Measurements from ENCODE around the gene LIX1.

Gene LIX1

DNA sequence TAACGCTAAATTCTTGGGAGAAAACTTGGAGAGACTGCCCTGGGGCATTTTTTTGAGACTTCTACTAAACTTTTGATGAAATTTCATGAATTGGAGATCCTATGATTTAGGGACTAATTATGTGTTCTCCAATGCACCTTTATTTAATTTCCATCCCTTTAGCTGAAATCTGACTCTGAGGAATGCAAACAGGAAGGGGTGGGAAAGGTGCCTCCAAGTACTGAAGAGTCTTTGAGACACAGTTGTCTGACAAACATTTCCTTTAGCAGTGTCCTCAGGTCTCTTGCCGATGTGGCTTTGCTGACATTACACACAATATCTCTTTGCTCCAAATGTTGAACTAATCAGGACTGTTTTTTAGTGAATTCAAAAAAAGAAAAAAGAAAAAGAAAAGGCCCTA is 76.9 kb downstream of the LIX1 start:
- no peaks in the 10 kb centered on the region for H3K79me2 ChIP-seq
- H3K4me1 ChIP-seq: no peaks in the 10 kb centered on the region
- H3K36me3 ChIP-seq (ENCODE audit: control insufficient read depth, insufficient read depth, low read length): no peaks in the 10 kb centered on the region
- H3K4me3 ChIP-seq (ENCODE audit: low read depth, low read length): no peak overlapping the region
- H3K9me3 ChIP-seq (ENCODE audit: control insufficient read depth, low read length): no peaks in the 10 kb centered on the region
- TF ChIP-seq, protein P1, sequence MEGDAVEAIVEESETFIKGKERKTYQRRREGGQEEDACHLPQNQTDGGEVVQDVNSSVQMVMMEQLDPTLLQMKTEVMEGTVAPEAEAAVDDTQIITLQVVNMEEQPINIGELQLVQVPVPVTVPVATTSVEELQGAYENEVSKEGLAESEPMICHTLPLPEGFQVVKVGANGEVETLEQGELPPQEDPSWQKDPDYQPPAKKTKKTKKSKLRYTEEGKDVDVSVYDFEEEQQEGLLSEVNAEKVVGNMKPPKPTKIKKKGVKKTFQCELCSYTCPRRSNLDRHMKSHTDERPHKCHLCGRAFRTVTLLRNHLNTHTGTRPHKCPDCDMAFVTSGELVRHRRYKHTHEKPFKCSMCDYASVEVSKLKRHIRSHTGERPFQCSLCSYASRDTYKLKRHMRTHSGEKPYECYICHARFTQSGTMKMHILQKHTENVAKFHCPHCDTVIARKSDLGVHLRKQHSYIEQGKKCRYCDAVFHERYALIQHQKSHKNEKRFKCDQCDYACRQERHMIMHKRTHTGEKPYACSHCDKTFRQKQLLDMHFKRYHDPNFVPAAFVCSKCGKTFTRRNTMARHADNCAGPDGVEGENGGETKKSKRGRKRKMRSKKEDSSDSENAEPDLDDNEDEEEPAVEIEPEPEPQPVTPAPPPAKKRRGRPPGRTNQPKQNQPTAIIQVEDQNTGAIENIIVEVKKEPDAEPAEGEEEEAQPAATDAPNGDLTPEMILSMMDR (IDR thresholded peaks at IDR 0.05): no peak
- H3K9ac ChIP-seq: no peak overlapping the region
- no peak overlapping the region for H2AFZ ChIP-seq
- no peak overlapping the region for H3K4me2 ChIP-seq (ENCODE audit: low read length)
- H3K27me3 ChIP-seq (ENCODE audit: control insufficient read depth, insufficient read depth, low read length): no peaks in the 10 kb centered on the region
- H3K27ac ChIP-seq: no peak overlapping the region

DNA sequence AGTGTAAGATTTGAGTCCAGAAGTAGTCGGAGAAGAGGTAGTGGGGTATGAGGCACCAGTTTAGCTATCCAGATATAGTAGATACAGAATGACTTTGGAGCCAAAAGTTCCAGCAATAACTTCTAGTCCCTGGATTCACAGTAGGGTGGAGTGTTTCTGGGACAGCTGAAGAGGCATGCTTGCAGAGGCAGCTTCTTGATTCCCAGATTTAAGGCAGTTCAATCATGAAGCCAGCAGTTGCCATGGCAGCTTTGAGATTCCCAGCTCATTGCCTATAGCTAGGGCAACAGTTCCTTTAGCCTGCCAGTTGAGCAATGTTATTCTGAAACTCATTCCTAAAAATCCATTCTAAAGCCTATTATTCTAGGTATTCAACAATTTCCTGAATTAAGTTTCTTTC is 79.2 kb downstream of the LIX1 start:
- H3K4me3 ChIP-seq (ENCODE audit: low read depth, low read length): no peak overlapping the region
- H3K27me3 ChIP-seq (ENCODE audit: control insufficient read depth, insufficient read depth, low read length): no peaks in the 10 kb centered on the region
- H3K9me3 ChIP-seq (ENCODE audit: control insufficient read depth, low read length): no peaks in the 10 kb centered on the region
- TF ChIP-seq, protein P1 (IDR thresholded peaks at IDR 0.05): no peak
- H3K27ac ChIP-seq: no peak overlapping the region
- no peak overlapping the region for H3K4me2 ChIP-seq (ENCODE audit: low read length)
- no peaks in the 10 kb centered on the region for H3K79me2 ChIP-seq
- H3K4me1 ChIP-seq: no peaks in the 10 kb centered on the region
- no peak overlapping the region for H3K9ac ChIP-seq
- no peaks in the 10 kb centered on the region for H3K36me3 ChIP-seq (ENCODE audit: control insufficient read depth, insufficient read depth, low read length)
- no peak overlapping the region for H2AFZ ChIP-seq

DNA sequence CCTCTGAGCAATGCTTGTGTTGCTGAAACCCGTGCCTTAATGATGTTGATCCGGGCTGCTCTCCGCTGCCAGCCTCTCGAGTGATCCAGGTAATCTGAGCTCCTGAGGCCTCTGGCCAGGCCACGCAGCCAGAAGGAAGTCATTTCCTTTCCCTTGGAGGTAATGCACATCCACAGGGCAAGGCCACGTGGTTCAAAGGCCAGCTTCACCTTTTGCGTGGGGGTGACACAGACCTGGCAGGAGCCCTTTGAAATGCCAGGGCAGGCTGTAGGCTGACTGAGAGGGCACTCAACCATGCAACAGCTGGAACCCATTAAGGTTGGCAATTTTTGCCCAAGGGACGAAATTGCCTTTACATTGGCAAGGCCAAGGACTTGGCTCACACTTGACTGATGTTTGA is 80.4 kb downstream of the LIX1 start:
- Histone ChIP-seq H2AFZ (peak overlapping the region; percentile 72), H3K27ac (peak overlapping the region; percentile 16), H3K9ac (no peak overlapping the region), H3K4me2 (ENCODE audit: low read length) (no peak overlapping the region), H3K9me3 (ENCODE audit: control insufficient read depth, low read length) (no peaks in the 10 kb centered on the region), H3K79me2 (no peaks in the 10 kb centered on the region), H3K4me1 (no peaks in the 10 kb centered on the region), H3K4me3 (ENCODE audit: low read depth, low read length) (no peak overlapping the region), H3K27me3 (ENCODE audit: control insufficient read depth, insufficient read depth, low read length) (no peaks in the 10 kb centered on the region), H3K36me3 (ENCODE audit: control insufficient read depth, insufficient read depth, low read length) (no peaks in the 10 kb centered on the region)
- TF ChIP-seq, protein P1 (IDR thresholded peaks at IDR 0.05): no peak

DNA sequence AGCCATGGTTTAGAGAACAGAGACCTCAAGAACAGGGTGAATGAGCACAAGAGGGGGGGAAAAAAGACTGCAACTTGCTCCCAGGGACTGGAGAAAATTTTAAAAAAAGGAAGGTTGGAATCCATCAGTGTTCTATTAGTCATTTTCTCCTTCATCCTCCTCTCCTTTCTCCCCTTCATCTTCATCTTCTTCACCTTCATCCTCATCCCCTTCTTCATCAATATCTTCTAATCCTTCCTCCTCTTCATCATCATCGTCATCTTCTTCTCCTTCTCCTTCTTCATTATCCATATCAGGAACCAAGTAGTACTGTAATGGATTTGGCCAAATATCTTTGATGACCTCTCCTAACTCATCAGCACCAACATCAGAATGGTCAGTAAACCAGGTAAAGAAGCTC is 86.1 kb downstream of the LIX1 start:
- Histone ChIP-seq H3K36me3 (ENCODE audit: control insufficient read depth, insufficient read depth, low read length) (no peaks in the 10 kb centered on the region), H3K4me2 (ENCODE audit: low read length) (no peak overlapping the region), H3K27me3 (ENCODE audit: control insufficient read depth, insufficient read depth, low read length) (no peaks in the 10 kb centered on the region), H3K9me3 (ENCODE audit: control insufficient read depth, low read length) (no peaks in the 10 kb centered on the region), H3K4me3 (ENCODE audit: low read depth, low read length) (no peak overlapping the region), H3K27ac (no peak overlapping the region), H3K9ac (no peak overlapping the region), H2AFZ (no peak overlapping the region), H3K79me2 (no peaks in the 10 kb centered on the region), H3K4me1 (no peaks in the 10 kb centered on the region)
- TF ChIP-seq, protein P1 (IDR thresholded peaks at IDR 0.05): no peak

DNA sequence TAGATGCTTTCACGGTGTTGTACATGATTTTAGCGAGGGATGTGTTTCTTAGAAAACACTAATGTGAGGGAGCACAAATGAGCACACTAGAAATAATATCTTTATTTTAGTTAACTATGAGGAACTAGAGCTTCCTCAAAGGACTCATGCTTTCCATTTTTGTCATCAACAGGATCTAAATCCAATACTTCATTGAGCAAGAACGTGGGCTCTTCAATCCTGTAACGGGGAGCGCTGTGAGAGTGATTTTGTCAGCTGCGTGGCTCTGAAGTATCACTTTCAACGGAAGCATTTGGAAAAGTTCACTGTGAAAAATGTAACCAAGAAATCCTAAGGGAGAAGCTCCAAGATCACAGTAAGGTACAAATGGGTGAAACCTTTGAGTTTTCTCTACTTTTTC is 93.2 kb downstream of the LIX1 start:
- Histone ChIP-seq H3K27ac (no peak overlapping the region), H3K9me3 (ENCODE audit: control insufficient read depth, low read length) (no peaks in the 10 kb centered on the region), H3K4me1 (no peaks in the 10 kb centered on the region), H3K4me3 (ENCODE audit: low read depth, low read length) (no peak overlapping the region), H3K4me2 (ENCODE audit: low read length) (no peak overlapping the region), H2AFZ (no peak overlapping the region), H3K36me3 (ENCODE audit: control insufficient read depth, insufficient read depth, low read length) (no peaks in the 10 kb centered on the region), H3K79me2 (no peaks in the 10 kb centered on the region), H3K9ac (no peak overlapping the region), H3K27me3 (ENCODE audit: control insufficient read depth, insufficient read depth, low read length) (no peaks in the 10 kb centered on the region)
- TF ChIP-seq, protein P1 (IDR thresholded peaks at IDR 0.05): no peak
